Stimulated activated CD8-positive, alpha-beta memory T cell treated with anti-CD3 and anti-CD28 coated beads, Interleukin-7, amount 100 ng/mL, for 4 hours (primary cell): ENCODE measurements around the gene CEACAM19.
"Not testable (repeated sequence)": the region's sequence is repeated elsewhere in the genome, so short reads cannot be mapped to it uniquely, and the experiment has no call there.

ENCODE experiments used
- DNase-seq, 2 donors: peaks; one replicate each; pipeline ENCODE4 v3.0.0-alpha.2; 2020; ENCODE audit warnings: low read depth in 2 of 2

CEACAM19 gene, protein sequence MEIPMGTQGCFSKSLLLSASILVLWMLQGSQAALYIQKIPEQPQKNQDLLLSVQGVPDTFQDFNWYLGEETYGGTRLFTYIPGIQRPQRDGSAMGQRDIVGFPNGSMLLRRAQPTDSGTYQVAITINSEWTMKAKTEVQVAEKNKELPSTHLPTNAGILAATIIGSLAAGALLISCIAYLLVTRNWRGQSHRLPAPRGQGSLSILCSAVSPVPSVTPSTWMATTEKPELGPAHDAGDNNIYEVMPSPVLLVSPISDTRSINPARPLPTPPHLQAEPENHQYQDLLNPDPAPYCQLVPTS

DNA sequence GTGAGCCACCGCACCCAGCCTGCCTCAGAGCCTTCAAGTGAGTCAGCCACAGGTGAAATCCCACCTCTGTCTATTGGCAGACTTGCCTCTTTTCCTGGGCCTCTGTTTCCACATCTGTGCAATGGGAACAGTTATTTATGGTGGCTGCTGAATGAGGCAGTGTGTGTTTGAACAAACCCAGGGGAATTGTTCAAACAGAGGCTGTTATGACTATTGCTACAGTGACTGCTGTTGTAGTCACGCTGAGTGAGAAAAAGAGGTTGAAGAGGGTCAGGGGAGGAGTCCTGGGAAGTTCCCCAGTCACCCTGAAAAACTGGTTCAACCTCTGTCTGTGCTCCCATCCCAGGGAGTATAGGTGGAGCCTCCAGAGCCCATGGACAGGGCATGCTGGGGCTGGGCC is at the start of gene CEACAM19:
Gene CEACAM19 (plus strand): TSS at position 83 of the 400 bp plus-strand sequence. CDS start 450 bp downstream, outside the sequence.
- no peak for DNase-seq

DNA sequence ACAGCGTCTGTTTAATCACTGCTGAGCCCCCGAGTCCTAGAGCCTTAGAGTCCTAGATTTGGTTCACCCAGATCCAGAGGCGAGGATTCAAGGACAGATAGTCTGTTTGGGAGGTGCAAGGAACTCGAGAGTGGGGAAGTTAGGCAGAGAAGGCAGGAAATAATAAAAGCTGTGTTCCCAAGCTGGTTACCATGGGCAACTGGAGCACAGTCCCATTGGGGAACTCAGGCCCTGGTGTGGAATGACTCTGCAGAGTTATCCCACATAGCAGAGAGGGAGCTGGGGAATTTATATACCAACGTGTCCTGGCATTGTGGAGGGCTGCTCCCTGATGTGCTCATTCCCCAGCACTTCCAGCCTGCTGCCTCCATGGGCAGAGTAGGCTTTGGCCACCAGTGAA is 48.2 kb upstream of the CEACAM19 start:
- DNase-seq, result no peak

DNA sequence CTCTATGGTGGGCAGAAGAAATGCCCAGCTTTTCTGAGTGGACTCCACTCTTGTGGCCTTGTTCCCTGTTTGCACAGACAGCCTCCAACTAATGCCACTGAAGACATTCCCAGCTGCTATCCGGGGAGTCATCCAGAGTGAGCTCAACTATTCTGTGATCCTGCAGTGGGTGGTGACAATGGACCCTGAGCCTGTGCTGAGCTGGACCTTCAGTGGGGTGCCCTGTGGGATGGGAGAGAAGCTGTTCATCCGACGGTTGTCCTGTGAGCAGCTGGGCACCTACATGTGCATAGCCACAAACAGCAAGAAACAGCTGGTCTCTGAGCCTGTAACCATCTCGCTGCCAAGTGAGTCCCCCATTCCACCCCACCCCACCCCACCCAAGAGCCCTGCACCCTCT is 47.7 kb upstream of the CEACAM19 start:
- no peak for DNase-seq

DNA sequence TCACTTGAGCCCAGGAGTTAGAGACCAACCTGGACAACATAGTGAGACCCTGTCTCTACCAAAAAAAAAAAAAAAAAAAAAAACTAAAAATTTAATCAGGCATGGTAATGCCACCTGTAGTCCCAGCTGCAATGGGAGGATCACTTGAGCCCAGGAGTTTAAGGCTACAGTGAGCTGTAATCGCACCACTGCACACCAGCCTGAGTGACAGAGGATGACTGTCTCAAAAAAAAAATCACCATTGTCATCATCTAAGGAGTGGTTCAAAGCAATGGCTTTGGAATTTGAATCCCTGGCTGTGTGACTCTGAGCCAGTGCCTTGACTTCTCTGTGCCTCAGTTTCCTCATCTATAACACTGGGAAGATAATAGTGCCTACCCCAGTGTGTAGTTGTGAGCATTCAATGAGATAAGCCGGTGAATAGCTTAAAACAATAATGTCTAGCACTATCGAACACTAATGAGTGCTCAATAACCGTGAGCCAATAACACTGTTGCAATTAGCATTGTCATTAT is 46.4 kb upstream of the CEACAM19 start:
- no peak for DNase-seq

DNA sequence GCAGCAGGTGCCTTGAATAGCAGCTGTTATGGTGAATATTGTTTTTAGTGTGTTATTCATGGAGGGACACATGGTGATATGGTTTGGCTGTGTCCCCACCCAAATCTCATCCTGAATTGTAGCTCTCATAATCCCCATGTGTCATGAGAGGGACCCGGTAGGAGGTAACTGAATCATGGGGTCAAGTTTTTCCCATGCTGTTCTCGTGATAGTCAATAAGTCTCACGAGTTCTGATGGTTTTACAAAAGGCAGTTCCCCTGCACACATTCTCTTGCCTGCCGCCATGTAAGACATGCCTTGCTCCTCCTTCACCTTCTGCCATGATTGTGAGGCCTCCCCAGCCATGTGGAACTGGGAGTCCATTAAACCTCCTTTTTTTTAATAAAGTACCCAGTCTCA is 45.6 kb upstream of the CEACAM19 start:
- DNase-seq, result not testable (repeated sequence)

DNA sequence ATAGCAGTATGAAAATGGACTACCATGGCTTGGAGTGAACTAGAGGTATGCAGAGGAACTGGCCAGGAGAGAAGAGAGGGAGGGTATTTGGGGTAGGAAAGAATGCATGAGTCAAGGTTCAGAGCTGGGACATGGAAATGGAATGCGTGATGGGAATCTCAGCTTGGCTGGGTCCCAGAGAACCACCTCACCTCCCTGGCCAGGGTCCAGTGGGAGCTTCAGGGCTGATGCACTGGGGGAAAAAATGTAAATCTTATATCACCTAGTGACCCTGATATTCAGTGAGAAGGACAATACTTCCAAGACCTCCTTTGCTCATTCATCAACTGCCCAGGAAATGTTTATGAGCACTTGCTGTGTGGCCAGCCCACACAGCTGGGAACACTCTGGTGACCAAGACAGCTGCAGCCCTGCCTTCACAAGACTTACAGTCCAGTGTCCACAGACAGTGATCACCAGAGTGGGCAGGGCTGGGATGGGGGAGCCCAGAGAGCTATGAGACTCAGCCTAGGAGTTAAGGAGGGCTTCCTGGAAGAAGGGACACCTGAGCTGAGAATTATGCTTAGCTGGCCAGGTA is 45.1 kb upstream of the CEACAM19 start:
- DNase-seq, result no peak

DNA sequence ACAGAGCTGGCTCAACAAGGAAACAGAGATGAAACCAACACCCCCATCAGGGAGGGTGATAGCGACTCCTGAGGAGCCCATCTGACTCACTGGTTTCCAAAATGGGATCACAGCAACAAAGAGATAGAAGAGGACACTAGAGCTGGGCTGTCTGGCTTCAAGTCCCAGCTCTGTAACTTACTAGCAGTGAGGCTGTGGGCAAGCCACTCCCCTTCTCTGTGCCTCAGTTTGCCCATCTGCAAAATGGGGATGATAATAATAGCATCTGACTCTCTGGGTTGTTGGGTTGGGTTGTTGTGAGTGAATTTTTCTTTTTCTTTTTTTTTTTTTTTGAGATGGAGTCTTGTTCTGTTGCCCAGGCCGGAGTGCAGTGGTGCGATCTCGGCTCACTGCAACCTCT is 43.7 kb upstream of the CEACAM19 start:
- DNase-seq, result no peak

DNA sequence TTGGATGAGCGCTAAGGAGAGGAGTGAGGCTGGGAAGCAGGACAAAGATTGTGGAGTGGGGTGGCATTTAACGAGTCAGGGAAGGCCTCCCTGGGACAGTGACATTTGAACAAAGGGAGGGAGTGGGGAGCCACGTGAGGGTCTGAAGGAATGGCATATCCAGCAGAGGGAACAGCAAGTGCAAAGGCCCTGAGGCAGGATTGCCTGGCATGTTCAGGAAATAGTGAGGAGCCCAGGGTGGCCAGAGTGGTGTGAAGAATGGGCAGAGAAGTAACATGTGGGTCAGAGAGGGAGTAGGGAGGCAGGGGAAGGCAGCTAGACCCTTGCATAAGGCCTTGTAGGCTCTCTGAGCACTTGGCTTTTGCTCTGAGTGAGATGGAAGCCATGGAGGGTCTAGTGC is 42.5 kb upstream of the CEACAM19 start:
- DNase-seq, result no peak

DNA sequence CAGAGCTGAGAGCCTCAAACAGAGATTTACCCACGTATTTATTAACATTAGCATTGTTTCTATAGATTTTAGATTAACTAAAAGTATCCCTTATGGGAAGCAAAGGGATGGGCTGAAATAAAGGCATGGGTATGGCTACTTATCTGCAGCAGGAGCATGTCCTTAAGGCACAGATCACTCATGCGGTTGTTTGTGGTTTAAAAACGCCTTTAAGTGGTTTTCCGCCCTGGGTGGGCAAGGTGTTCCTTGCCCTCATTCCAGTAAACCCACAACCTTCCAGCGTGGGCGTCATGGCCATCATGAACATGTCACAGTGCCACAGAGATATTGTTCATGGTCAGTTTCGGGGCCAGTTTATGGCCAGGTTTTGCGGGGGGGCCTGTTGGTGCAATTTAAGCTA is 39.7 kb upstream of the CEACAM19 start:
- not testable (repeated sequence) for DNase-seq

DNA sequence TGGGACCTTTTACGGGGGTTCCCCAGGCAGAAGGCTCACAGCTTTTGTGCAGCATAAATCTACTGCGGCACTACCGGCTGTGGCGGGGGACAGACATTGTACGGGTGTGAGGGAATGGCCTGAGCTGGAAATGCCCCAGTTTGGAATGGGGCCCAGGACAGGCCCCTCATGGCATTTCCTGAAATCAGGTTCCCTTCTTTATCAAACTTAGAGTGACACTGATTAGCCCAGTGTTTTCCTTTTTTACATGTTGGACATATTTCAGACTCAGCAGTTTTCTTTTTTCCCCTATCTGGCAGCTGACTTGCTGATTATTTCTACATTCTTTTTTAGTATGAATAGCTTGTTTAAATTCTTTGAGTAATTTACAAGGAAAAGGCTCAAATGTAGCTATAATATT is 37.2 kb upstream of the CEACAM19 start:
- not testable (repeated sequence) for DNase-seq

DNA sequence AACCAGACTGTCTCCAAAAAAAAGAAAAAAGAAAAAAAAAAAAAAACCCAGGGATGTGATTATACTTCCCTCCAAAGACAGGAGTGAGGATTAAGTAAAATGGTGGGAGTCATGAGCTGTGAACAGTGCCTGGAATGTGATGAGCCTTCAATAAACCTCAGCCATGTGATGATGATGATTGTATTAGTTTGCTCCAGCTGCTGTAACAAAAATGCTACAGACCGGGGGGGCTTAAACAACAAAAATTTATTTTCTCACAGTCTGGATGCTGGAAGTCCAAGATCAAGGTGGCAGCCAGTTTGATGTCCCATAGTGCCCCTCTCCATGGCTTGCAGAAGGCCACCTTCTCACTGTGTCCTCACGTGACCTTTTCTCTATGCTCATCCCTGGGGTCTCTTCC is 36.5 kb upstream of the CEACAM19 start:
- DNase-seq, result no peak

DNA sequence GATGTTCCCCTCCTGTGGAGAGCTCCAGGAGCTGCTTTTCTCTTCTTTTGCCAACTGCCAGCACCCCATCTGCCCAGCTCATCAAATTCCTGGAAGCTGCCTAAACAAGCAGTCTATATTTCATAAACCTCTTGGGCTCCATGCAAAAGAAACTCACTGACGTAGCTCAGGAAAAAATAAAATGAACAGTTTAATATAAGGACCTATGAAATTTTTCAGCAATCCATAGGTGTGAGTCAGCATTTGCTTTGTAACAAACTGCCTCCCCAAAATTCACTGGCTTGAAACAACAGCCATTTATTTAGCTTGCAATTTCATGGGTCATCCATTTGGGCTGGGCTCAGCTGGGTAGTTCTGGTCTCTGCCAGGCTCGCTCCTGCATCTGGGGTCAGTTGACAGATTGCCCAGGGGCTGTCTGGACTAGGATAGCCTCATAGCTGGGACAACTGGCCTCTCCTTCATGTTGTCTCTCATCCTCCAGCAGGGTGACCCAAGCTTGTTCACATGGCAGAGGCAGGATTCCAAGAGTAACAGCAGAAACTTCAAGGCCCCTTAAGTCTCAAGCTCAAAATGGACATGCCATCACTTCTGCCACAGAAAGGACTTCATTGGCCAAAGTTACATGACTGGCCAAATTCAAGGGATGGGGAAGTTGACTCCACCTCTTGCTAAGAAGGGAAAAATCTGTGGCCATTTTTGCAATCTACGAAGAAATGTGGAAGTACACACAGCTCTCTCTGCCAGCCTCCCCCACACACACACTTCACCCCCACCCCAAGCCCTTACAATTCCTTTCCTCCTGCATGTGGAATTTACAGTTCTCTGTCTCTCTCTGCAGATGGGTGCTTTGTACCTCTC is 35.5 kb upstream of the CEACAM19 start:
- no peak for DNase-seq

DNA sequence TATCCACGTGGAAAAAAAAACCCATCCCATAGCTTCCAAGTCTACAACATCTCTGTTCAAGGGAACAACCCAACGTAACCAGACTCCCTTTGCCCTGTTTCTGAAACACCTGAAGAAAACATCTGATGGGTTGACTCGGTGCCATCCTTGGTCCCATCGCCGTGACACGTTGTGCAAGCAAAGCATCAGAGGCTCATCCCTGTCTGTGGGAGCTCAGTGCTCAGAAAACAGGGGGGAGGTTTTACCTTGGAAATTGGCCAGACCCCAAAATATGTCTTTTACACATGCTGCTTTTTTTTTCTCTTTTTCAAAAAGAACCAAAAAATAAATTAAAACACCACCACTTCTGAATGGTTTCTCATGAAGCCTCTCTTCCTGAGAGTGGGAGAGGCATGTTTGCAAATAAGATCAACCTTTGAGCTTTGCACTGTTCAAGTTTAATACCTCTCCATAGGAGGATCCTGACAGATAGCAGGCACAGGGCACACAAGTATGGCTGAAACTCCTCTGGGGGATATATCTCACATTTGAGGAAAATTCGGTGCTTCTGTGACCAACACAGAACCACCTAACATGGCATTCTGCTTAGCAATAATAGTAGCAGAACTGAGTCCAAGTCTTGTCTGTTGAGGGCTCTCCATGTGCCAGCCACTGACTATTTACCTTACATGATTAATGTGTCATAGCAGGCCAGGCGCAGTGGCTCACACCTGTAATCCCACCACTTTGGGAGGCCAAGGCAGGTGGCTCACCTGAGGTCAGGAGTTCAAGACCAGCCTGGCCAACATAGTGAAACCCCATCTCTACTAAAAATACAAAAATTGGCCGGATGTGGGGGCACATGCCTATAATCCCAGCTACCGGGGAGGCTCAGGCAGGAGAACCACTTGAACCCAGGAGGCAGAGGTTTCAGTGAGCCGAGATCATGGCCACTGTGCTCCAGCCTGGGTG is 34.6 kb upstream of the CEACAM19 start:
- no peak for DNase-seq

DNA sequence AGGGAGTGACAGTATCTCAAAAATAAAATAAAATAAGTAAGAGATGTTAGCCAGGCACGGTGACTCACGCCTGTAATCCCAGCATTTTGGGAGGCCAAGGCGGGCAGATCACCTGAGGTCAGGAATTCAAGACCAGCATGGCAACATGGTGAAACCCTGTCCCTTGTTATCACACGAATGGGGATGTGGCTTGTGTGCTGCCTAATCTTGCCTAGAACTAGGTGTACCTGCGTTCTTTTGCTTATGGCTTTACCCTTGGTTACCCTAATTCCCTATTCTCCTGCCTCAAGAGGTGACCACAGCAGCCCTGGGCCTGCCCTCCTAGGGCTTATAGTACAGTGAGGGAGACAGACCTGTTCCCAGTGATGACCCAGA is 33.9 kb upstream of the CEACAM19 start:
- no peak for DNase-seq

DNA sequence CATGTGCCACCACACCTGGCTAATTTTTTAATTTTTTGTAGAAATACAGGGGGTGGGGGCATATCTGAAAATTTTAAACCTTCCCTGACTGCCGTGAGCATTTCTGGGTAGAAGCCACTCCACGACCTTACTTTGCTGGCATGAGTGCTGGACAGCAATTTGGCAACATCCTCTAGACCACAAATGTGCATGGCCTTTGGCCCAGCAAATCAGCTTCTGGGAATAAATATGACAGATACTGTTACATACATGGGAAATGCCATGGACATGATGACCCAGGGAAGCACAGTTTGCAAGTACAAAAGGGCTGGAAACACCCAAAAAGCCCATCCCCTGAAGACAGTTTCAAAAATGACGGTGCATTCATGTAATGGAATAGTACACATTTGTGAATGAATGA is 30.8 kb upstream of the CEACAM19 start:
- no peak for DNase-seq

DNA sequence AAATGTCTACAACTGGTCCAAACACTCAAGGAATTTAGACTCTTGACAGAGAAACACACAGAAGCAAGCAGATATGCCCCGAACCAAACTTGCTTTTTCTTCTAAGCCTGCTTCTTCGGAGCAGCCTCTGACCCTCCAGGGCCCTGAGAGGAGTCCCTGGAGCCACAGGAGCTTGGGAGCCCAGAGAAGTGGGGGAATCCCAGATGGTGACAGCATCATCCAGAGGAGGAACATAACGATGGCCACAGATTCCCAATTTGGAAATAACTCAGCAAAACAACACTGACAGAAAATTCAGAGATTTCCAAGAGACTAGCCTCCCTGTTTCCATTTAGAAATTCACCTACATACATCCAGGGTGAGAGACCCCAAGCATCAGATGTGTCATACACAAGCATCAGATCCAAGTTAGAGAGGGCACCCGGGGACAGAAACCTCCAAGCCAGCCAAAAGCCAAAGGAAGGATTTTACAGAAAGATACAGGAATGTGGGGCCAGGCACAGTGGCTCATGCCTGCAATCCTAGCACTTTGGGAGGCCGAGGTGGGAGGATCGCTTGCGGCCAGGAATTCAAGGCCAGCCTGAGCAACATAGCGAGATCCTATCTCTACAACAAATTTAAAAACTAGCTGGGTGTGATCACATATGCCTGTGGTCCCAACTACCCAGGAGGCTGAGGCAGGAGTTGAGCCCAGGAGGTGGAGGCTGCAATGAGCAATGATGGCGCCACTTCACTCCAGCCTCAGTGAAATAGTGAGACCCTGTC is 29.6 kb upstream of the CEACAM19 start:
- no peak for DNase-seq

DNA sequence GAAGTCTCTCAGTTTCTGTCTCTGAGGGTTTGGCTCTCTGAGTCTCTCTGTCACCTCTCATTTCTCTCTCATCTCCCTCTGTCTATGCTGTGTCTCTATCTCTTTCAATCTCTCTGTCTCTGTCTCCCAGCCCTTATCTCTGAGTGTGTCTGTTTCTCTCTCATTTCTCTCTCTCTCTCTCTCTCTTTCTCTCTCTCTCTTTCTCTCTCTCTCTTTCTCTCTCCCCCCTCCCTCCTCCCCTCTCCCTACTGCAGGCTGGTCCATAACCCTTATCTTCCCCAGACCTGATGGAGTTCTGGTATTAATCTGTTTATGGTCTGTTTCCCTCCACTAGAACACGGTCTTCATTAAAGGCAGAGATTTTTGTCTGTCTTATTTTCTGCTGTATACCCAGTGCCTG is 28.9 kb upstream of the CEACAM19 start:
- no peak for DNase-seq

DNA sequence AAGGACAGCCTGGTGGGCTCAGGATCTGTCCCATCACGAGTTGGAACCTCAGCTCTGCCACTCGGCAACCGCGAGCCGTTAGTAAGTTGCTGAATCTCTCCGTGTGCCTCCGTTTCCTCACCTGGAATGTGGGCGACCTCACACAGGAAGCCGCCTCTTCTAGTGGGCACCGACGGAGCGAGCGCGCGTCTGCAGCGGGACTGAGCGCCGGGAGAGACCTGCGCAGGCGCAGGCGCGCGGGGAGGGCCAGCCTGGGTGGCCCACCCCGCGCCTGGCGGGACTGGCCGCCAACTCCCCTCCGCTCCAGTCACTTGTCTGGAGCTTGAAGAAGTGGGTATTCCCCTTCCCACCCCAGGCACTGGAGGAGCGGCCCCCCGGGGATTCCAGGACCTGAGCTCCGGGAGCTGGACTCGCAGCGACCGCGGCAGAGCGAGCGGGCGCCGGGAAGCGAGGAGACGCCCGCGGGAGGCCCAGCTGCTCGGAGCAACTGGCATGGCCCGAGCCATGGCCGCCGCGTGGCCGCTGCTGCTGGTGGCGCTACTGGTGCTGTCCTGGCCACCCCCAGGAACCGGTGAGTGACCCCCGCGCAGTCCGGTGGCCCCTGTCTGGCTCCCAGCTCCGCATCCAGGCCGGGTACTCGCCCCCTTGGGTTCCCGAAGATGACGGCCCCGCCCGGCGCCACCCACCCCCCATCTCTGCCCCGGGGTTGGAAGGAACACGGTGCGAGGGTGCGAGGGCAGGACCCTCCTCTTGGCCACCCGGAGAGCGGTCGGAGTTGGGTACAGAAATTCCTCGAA is 27.5 kb upstream of the CEACAM19 start, which contains the start of gene PVR:
Gene PVR (plus strand): TSS at position 306 of the 797 bp plus-strand sequence. CDS start 187 bp downstream, at position 493.
- DNase-seq, result peak in 1 of 2 donors; percentile 22

DNA sequence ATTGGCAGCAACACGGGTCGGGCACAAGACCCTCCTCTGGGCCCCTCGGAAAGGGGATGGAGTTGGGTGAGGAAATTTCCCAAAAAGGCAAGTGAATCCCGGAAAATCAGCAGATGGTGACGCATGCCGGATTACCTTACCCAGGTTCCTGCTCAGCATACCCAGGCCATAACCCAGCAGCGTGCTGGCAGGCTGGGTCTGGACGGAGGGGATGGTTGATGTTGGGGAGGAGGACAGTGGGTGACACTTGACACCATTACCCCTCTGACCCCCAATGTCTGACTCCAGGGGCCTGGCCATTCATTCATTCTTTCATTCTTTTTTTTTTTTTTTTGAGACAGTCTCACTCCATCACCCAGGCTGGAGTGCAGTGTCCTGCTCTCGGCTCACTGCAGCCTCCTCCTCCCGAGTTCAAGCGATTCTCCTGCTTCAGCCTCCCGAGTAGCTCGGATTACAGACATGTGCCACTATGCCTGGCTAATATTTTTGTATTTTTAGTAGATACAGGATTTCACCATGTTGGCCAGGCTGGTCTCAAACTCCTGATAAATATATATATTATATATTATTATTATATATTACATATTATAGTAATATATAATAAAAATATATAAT is 26.8 kb upstream of the CEACAM19 start:
- DNase-seq, result no peak
